ENCODE measurements around the gene SLC25A11.
A peak's percentile ranks its signal among the peaks of the same experiment; 100 is the strongest.
"Not testable (repeated sequence)": the region's sequence is repeated elsewhere in the genome, so short reads cannot be mapped to it uniquely, and the experiment has no call there.

The SLC25A11 gene

DNA sequence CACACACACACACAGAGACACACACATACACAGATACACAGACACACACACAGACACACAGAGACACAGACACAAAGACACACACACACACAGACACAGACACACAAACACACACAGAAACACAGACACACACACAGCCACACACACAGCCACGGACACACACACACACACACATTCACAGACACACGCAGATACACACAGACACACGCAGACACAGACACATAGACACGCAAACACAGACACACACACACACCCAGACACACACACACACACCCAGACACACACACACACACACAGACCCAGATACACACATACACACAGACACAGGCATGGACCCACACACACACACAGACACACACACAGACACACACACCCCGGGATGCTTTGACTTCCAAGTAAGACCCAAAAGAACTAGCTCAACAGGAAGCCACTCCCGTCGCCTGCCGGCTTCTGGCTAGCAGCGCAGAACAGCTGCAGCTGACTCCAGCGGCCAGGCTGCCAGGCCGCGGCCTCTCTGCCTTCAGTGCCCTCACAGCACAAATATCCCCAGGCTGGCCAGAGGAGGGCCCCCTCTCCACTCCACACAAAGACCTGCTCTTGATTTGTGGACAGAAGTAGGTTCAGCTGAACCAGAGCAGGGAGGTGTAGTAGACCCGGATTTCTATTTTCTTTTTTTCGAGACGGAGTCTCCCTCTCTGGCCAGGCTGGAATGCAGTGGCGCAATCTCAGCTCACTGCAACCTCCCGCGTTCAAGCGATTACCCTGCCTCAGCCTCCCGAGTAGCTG lies 30.9 kb downstream of the SLC25A11 start:
- DNase-seq = no peak

DNA sequence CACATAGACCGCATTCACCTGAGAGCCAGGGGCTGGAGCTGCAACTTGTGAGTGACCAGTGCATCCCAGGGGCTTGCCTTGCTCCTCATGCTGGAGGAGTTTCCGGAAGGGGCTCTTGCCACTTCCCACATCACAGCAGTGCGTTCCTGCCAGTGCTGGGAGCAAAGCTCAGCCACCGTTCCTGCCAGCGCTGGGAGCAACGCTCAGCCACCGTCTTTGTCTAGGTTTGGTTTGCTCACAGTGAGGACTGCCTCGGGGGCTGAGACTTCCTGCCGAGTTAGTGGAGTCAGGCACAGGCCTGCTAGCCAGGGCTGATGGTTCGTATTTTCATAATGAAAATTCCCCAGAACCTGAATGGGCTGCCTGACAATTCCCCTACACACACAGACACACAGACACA lies 31.5 kb downstream of the SLC25A11 start:
- DNase-seq = no peak

- not testable (repeated sequence) for DNase-seq
These were observed 33.2 kb downstream of the SLC25A11 start for GRCh38 chr17:4906642-4907041.

- DNase-seq = peak; percentile 32
These were observed 36.6 kb downstream of the SLC25A11 start, which contains the start of gene CHRNE for GRCh38 chr17:4903051-4903818. Gene CHRNE (minus strand): TSS chr17:4903098. CDS start chr17:4903063, 35 bp downstream.

DNA sequence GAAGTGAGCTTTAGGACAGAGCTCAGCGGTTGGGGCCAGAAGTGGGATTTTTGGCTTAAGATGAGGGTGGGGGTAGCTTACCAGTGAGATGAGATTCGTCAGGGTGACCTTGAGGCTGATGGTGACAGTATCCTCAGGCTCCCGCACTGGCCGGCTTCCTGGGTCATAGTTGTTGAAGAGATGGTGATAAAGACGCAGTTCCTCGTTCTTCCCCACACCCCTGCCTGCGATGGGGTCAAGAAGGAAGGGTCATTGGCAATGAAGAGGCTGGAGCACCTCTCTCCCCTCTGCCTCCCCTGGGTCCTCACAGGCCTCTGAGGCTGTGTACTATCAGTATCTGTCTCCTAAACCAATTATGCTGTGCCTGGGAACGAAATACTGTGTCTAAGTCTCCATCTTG lies 37.3 kb downstream of the SLC25A11 start:
- DNase-seq = no peak

GRCh38 chr17:4901648-4902344 lies 38.0 kb downstream of the SLC25A11 start:
- DNase-seq = no peak

DNA sequence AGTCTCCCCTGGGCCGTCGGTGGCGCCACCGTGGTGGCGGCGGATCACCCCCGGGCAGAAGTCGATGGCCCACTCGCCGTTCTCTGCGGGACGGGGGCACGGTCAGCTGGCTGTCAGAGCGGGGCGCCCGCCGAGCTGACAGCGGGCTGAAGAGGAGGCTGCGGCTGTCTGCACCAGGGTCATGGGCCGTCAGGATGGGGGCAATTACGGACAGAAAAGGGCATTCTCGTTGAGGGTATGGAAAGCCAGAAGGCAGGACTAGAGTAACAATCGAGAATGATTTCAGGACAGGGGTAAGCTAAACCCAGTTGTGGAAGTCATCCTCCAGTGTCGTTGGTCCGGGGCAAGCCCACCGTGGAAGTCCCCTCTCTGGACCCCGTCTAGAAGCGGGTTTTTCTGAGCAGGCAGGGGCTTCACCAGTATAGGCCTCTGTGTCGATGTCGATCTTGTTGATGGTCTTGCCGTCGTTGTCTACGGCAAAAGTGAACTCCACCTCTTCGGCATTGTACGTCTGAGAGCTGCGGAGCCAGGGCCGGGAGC lies 38.7 kb downstream of the SLC25A11 start:
- no peak for DNase-seq

GRCh38 chr17:4900231-4901107 lies 39.4 kb downstream of the SLC25A11 start:
- DNase-seq = peak; percentile 44

DNA sequence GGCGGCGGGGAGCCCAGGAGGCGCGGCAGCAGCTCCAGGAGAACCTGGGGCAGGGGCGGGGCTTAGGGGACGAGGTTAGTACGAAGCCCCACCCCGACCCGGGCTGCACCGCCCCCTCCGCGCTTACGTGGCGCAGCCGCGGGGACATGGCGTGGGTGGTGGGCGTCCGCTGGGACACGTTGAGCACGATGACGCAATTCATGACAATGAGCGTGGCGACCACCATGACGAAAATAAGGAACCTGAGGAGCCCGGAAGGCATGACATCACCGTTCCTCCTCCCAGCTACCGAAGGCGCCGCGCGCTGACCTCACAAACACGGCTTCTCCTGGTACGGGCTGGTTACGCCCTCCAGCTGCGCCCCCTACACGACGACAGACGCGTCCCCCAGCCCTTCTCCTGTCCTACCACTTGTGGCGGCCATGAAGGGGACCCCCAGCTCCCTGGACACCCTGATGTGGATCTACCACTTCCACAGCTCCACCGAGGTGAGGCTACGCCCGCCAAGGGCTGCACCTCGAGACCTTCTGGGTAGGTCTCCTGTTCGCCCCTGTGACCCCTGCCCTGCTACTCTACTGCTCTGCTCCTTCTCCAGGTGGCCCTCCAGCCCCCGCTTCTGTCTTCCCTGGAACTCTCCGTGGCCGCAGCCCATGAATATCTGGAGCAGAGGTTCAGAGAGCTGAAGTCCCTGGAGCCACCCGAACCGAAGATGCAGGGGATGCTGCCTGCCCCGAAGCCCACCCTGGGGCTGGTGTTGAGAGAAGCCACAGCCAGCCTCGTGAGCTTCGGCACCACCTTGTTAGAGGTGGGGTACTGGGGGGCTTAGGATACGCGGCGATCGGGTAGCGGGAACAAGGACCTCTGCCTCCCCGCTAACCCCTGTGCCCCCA lies 40.3 kb downstream of the SLC25A11 start, which contains the start of gene C17orf107:
Gene C17orf107 (plus strand): TSS at position 196 of the 890 bp plus-strand sequence. CDS start 227 bp downstream, at position 423.
- DNase-seq = peak; percentile 89

- DNase-seq = peak; percentile 39
These were observed 40.9 kb downstream of the SLC25A11 start for GRCh38 chr17:4898927-4899326.

GRCh38 chr17:4898351-4898750 lies 41.5 kb downstream of the SLC25A11 start:
- no peak for DNase-seq

DNA sequence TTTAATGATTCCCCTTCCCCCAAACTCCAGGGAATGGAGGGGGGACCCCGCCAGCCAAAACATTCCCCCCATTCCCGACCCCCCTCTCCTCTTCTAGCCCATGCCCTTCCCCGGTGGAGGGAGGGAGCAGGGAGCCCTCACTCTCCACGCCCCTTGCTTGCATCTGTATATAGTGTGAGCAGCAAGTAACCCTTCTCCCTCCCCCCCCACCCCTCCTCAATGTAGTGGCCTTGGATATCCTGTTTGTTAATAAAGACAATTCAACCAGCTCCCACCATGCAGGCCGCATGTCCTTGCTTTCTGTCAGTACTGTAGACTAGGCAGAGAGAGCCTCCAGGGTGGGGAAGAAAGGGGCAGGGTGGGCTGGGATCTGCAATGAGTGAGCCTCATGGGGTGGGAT lies 42.1 kb downstream of the SLC25A11 start:
- no peak for DNase-seq

DNA sequence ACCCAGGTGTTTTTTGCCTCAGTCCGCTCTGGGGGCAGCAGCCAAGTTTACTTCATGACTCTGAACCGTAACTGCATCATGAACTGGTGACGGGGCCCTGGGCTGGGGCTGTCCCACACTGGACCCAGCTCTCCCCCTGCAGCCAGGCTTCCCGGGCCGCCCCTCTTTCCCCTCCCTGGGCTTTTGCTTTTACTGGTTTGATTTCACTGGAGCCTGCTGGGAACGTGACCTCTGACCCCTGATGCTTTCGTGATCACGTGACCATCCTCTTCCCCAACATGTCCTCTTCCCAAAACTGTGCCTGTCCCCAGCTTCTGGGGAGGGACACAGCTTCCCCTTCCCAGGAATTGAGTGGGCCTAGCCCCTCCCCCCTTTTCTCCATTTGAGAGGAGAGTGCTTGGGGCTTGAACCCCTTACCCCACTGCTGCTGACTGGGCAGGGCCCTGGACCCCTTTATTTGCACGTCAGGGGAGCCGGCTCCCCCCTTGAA lies 42.6 kb downstream of the SLC25A11 start:
- no peak for DNase-seq

DNA sequence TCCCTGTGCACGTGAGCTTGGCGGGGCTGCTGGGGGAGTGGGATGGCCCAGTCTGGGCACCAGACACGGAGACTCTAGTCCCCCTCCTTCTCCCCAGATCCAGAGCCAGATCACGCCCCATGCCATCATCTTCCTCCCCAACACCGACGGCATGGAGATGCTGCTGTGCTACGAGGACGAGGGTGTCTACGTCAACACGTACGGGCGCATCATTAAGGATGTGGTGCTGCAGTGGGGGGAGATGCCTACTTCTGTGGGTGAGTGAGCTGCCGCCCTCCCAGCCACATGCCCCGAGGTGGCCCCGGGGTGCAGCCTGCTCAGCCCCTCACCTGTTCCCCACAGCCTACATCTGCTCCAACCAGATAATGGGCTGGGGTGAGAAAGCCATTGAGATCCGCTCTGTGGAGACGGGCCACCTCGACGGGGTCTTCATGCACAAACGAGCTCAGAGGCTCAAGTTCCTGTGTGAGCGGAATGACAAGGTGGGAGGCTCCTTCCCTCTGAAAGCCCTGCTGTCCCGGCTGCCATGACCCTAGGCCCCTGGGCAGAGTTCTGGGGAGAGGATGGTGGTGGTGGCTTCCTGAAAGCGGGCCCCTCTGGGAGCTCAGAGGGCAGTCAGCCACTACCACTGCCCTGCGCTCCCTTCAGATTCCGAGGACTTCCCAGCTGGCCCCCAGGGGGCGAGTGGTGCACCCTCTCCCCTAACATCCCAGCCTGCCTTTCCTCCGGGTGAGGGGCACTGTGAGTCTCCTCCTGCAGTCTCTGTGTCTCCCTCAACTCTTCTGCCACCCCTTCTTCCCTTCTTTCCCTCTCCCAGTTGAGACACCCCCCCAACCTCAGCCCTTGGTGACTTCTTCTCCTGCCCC lies 43.3 kb downstream of the SLC25A11 start:
- DNase-seq = no peak

DNA sequence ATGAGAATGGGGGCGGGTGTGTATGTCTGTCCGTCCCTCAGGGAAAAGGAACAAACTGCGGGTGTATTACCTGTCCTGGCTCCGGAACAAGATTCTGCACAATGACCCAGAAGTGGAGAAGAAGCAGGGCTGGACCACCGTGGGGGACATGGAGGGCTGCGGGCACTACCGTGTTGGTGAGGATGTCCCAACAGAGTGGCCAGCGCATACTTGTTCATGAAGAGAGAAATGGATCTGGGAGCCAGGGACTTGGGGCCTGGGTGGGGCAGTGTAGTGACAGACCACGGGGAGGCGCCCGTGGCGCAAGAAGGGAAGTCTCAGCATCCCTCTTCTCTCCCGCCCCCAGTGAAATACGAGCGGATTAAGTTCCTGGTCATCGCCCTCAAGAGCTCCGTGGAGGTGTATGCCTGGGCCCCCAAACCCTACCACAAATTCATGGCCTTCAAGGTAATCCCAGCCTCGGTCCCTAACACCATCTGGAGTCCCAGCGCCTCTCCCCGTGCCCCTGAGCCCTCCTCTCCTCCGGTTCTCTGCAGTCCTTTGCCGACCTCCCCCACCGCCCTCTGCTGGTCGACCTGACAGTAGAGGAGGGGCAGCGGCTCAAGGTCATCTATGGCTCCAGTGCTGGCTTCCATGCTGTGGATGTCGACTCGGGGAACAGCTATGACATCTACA lies 44.1 kb downstream of the SLC25A11 start:
- DNase-seq = no peak

- no peak for DNase-seq
These were observed 44.7 kb downstream of the SLC25A11 start for GRCh38 chr17:4895121-4895520.

DNA sequence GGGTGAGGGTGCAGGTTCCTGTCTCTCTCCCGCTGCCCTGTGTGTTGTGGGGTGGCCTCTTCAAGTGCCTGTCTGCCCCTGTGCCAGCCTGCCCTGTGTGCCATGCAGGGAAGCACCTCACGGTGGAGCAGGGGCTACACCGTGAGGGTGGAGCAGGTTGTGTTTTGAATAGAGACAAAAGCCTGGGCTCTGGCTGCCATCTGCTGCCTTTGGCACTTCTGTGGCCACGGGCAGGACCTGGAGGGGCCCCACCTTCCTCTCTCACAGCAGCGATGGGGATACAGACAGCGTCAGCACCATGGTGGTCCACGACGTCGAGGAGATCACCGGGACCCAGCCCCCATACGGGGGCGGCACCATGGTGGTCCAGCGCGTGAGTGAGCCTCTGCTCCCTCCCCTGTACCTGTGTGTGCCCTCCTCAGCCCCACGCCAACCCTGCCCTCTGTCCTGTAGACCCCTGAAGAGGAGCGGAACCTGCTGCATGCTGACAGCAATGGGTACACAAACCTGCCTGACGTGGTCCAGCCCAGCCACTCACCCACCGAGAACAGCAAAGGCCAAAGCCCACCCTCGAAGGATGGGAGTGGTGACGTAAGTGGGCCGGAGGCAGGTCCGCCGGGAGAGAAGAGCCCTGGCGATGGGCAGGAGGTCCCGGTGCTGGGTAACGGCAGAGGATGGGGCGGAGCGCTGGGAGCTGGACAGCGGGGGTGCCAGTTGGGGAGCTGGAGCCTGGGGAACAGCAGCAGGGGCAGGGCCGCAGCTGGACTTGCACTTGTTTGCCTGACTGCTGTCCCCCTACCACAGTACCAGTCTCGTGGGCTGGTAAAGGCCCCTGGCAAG lies 45.9 kb downstream of the SLC25A11 start:
- DNase-seq = no peak

- DNase-seq = no peak
These were observed 46.6 kb downstream of the SLC25A11 start for GRCh38 chr17:4893272-4893671.

All from activated gamma-delta T cell (primary cell).